ENCODE data around the gene HOOK2.
A peak's percentile ranks its signal among the peaks of the same experiment; 100 is the strongest.
"Not testable (repeated sequence)": the region's sequence is repeated elsewhere in the genome, so short reads cannot be mapped to it uniquely, and the experiment has no call there.

The HOOK2 gene

DNA sequence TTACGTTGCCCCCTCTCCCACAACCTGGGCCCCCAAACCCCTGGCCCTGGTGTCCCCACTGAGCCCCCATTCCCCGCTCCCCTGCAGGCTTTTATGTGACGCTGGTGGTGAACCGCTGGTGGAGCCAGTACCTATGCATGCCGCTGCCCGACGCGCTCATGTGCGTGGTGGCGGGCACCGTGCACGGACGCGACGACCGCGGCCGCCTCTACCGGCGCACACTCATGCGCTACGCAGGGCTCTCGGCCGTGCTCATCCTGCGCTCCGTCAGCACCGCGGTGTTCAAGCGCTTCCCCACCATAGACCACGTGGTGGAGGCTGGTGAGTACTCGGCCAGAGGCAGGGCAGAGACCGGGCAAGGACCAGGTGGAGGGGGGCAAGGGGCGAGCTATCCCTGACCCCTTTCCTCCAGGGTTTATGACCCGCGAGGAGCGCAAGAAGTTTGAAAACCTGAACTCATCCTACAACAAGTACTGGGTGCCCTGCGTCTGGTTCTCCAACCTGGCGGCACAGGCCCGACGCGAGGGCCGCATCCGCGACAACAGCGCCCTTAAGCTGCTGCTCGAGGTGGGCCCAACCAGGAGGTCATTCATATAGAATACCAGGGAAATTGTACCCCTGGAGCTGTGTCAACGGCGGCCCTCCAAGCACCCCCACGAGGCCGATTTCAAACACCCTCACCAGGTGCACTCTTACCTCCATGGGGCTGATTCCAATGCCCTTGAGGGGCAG, 20.7 kb downstream of the HOOK2 start:
- DNase-seq (ENCODE audit: low read depth in 2 of 2), result no peak

DNA sequence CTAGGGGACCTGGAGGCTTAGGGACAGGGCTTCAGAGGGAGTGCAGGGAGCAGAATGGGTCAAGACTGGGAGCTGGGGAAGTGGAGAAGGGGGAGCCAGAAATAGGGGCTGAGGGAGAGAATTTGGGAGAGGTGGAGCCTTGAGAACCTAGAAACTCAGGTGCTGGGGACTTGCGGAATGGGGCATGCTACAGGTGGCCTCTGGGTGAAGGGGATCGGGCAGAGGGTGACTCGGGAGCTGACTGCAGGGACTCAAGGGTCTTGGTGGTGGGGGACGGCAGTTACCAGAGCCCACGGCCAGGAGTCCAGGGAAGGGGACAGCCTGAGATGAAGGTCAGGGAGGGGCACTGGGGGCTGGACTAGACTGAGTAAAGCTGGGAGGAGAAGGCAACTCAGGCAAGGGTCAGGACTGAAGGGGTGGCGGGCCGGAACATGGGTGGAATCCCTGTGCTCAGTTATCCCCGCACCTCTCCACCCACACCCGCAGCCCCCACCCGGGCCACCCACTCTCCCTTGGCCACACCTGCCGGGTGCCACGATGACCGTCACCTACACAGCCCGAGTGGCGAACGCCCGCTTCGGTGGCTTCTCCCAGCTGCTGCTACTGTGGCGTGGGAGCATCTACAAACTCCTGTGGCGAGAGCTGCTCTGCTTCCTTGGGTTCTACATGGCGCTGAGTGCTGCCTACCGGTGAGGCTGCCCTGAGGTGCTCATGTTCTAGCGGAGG, 23.1 kb downstream of the HOOK2 start:
- DNase-seq (ENCODE audit: low read depth in 2 of 2), result no peak

DNA sequence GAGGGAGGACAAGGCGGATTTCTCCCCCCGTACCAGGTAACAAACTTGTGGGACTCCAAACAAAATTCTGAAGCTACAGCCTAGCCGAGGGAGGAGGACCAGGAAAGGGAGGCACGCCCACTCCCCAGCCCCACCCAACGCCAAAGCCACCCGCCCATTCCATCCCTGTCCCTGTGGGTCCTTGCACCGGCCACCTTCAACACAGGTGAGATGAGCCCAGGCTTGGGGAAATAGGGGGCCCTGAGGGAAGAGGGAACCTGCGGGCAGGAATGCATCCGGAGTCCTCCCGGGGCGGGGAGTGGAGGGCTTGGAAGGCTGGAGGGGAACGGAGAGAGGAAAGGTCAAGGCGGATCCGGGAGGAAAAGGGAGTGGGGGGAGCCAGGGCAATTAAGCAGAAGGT, 23.7 kb downstream of the HOOK2 start, which contains the start of gene BEST2:
Gene BEST2 (plus strand): TSS at position 157 of the 400 bp plus-strand sequence. CDS start 802 bp downstream, outside the sequence.
- DNase-seq (ENCODE audit: low read depth in 2 of 2), result no peak

GRCh38 chr19:12750851-12751250, 24.5 kb downstream of the HOOK2 start:
- DNase-seq (ENCODE audit: low read depth in 2 of 2), result no peak

GRCh38 chr19:12749938-12750521, 25.3 kb downstream of the HOOK2 start:
- no peak for DNase-seq (ENCODE audit: low read depth in 2 of 2)

DNA sequence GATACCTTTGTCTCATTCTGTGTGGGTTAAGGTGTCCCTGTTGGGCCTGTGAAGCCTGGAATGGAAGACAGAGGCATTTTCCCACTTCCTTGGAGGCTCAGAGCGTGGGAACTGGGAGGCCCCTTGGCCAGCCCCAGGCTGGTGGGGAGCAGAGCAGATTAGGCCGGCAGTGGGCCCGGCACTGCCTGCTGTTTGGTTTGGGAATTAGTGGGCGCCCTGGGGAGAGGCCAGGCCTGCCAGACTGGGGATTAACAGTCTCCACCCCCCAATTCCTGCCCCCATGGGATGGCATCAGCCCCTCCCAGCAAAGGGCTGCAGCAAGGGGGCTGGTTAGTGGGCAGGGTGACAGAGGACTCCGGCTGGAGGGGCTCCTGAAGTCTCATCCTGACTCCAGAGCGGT, 26.9 kb downstream of the HOOK2 start:
- DNase-seq (ENCODE audit: low read depth in 2 of 2), result no peak

DNA sequence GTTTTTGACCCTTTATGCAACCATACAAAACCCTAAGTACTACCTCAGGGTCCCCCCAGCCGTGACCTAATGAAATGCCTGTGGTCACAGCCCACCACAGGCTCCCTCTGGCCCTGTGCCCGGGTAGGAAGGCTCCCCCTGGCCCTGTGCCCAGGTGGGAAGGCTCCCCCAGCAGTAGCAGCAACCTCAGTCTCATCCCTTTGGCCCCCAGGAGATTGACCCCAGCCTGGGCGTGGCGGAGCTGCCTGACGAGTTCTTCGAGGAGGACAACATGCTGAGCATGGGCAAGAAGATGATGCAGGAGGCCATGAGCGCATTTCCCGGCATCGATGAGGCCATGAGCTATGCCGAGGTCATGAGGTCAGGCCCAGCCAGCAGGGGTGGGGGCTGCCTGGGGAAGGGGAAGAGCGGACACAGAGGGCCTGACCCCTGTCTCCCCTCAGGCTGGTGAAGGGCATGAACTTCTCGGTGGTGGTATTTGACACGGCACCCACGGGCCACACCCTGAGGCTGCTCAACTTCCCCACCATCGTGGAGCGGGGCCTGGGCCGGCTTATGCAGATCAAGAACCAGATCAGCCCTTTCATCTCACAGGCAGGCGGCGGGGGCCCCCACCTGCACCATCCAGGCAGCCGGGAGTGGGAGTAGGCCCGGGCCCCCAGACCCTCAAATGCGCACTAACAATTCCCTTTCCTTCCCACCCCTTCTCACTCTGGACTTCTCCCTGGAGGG, 30.0 kb downstream of the HOOK2 start:
- DNase-seq (ENCODE audit: low read depth in 2 of 2), result no peak

- DNase-seq (ENCODE audit: low read depth in 2 of 2), result no peak
These were observed 37.5 kb downstream of the HOOK2 start for GRCh38 chr19:12737835-12738351.

DNA sequence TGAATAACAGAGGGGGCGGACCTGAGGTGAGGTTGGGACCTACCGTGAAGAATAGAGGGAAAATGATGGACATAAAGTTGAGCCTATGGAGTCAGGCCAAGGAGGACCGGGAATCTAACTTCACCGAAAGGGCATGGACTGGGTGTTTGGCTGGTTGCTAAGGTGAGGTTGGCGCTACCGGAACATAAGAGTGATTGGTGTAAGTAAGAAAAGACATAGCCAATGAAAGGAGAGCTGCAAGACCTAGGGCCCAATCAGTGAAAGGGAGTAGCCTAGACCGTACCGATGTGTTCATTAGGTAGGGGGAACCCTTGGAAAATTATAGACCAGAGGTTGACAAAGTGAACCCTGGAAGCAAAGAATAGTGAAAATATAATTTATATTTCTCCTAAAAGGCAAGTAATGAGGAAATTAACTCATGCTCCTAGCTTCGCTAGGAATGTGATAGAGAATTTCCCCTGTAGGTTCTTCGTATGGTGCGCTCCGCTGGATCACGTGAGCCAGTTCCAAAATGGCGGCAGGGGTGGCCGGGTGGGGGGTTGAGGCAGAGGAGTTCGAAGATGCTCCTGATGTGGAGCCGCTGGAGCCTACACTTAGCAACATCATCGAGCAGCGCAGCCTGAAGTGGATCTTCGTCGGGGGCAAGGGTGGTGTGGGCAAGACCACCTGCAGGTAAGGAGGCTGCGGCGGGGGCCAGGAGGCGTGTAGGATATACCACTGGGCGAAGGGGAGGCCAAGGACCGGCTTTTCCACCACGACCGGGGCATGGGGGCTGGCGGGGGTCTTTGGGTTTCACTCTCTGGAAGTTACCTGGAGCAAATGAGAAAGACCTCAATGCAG, 38.1 kb downstream of the HOOK2 start, which contains the start of gene GET3:
Gene GET3 (plus strand): TSS at position 503 of the 840 bp plus-strand sequence. CDS start 9 bp downstream, at position 512.
- peak; percentile 44 to 59 for DNase-seq (ENCODE audit: low read depth in 2 of 2)

DNA sequence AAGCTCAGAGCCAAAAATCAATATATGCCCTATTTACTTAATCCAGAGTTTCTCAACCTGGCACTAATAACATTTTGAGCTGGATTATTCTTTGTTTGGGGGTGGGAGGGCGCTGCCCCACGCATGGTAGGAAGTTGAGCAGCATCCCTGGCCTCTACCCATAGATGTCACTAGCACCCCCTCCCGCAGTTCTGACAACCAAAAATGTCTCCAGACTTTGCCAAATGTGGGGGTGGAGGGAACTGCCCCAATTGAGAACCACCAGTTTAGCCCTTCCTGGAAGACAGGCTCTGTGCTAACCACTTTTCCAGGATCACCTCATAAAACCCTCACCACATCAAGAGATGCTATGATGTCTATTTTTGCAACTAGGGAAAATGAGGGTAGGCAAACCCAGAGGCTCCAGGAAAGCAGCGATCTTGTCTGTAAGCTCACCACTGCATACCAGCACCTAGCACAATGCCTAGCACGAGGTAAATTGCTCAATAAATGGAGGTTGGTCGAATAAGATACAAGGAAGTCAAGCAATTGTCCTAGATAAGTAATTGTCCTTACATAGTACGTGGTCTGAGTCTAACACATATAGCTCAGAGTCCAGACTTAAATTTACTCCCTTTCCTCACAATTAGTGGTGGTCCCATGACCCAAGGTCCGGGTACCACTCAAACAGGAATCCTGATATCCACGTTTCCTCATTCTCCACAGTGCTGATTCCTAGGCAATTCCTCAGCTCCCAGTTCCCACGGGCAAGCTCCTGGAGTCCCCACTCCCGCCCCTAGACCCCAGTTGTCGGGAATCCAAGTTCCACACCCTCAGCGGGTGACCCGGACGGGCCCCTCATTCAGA, 41.8 kb downstream of the HOOK2 start:
- DNase-seq (ENCODE audit: low read depth in 2 of 2), result no peak

DNA sequence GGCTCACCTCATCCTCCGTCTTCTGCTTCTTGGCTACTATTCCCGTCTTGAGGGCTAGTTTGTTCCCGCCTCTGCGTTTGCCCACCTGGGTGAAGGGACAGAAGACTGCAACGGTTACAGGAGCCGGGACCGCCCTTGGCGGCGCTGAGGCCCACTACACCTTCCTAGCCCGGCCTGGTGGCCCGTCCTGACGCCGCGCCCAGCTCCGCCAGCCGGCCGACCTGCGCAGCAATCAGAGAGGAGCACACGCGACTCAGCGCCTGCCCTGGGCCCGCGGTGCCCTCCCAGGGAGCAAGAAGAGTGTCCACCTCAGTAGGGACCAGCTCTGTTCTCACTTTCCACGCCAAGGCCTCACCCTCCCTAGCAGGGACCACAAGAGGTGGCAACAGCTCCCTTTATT, 44.0 kb downstream of the HOOK2 start:
- no peak for DNase-seq (ENCODE audit: low read depth in 2 of 2)

DNA sequence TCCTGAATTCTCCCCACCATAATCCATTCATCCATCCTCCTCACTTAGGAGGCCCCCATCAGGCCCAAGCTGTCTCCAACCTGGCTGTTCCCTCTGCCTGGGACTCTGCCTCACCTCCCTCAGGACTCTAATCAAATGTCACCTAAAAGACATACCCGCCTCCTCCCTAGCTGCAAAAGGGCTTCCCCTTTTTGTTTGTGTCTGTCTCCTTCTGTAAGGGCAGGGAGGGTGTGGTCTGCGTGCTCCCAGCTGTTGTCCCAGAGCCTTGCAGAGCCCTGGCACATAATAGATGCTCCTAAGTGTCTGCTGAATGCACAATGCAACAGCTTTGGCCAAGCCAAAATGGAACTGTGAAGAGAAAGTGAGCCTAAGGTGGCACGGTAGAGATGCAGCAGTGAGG, 45.3 kb downstream of the HOOK2 start:
- no peak for DNase-seq (ENCODE audit: low read depth in 2 of 2)

DNA sequence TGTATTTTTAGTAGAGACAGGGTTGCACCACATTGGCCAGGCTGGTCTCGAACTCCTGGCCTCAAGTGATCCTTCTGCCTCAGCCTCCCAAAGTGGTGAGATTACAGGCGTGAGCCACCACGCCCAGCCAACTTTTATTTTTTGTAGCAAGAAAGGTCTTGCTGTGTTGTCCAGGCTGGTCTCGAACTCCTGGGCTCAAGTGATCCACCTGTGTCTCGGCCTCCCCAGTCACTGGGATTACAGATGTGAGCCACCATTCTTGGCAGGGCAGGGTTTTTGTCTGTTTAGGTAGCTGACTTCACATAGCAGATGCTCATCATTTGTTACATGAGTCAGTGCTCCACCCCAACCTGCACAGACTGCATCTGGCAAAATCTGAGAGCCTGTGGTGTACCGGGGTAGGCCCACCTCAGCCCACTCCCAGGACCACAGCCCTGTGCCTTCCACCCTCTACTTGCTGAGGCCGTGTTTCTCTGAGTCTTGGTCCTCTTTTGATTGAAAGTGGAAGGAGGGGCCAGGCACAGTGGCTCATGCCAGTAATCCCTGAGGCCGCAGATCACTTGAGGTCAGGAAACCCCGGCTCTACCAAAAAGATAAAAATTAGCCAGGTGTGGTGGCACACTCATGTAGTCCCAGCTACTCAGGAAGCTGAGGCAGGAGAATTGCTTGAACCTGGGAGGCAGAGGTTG, 47.5 kb downstream of the HOOK2 start:
- DNase-seq (ENCODE audit: low read depth in 2 of 2), result no peak

GRCh38 chr19:12726988-12727316, 48.4 kb downstream of the HOOK2 start:
- no peak for DNase-seq (ENCODE audit: low read depth in 2 of 2)

- not testable (repeated sequence) for DNase-seq (ENCODE audit: low read depth in 2 of 2)
These were observed 49.7 kb downstream of the HOOK2 start for GRCh38 chr19:12725612-12726011.

DNA sequence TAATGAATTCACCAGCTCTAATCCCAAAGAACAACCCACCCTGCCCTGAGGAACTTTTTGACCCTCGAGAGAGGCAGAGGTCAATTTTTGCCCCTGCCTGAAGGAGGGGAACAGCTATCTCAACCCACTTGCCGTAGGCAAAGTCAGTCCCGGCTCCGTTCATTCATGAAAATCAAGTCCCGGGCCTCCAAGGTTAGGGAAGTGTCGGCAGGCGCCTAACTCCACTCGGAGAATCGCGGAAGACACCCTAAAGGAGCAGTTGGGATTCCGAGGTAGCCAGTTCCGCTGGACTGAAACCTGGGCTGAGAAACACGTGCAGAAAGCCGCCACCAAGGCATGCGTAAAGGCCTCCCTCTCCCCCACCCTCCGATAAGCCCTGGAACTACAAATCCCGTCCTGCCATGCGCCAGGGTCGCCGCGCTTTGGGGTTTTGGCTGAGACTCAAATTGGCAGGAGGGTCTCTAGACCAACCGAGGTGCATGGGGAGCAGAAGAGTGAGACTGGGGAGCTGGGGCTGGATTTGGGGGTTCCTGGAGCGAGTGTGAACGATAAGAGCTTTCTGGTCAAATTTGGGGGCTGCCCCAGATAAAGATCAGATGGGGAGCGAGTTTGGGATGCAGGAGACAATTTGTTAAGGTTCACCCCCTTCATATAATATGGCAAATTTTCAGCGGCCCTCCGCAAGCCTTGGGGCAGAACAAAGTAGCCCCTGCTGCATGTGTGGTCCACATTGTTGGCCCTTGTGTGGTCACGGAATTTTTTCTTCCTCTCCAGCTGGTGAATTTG, 51.5 kb downstream of the HOOK2 start, which contains the start of gene TNPO2:
Gene TNPO2 (minus strand): TSS at position 292 of the 786 bp plus-strand sequence. CDS start 2,955 bp downstream, outside the sequence.
- DNase-seq (ENCODE audit: low read depth in 2 of 2), result peak in 1 of 2 donors; percentile 54

DNA sequence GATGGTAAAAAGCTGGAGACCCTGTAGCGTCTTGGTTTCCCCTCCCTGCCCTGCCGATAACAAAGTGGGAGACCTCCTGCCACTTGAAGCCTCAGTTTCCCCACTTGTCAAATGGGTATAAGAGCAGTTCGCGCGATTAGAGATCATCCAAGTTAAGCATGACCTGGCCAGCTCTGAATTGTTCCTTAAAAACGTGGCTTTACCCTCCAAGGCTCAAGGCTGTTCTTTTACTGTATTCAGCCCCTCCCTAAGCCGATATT, 52.0 kb downstream of the HOOK2 start:
- DNase-seq (ENCODE audit: low read depth in 2 of 2), result no peak

- DNase-seq (ENCODE audit: low read depth in 2 of 2), result peak; percentile 71 to 85
These were observed 52.6 kb downstream of the HOOK2 start for GRCh38 chr19:12722566-12723380.
